Nephron (organoid): Measurements from ENCODE around the gene POC1A.
A peak's percentile ranks its signal among the peaks of the same experiment; 100 is the strongest.
"Not testable (repeated sequence)": the region's sequence is repeated elsewhere in the genome, so short reads cannot be mapped to it uniquely, and the experiment has no call there.

ENCODE experiments used
- H3K27ac Mint-ChIP-seq, 3 experiments: 2 replicates each; pipeline ENCODE4 v1.8.0; 2020; ENCODE audit warnings: mixed read lengths in 3 of 3, mild to moderate bottlenecking in 2 of 3, moderate library complexity in 1 of 3
- H3K27me3 Mint-ChIP-seq: 2 replicates; pipeline ENCODE4 v1.8.0; 2021; ENCODE audit warnings: low read depth, mild to moderate bottlenecking, moderate library complexity, mixed read lengths
- H3K36me3 Mint-ChIP-seq: 2 replicates; pipeline ENCODE4 v1.8.0; 2020; ENCODE audit warnings: low read depth, mixed read lengths
- H3K4me1 Mint-ChIP-seq: 2 replicates; pipeline ENCODE4 v1.8.0; 2020; ENCODE audit warnings: mixed read lengths
- H3K4me3 Mint-ChIP-seq, 3 experiments: 2 replicates each; pipeline ENCODE4 v1.8.0; 2020; ENCODE audit warnings: mild to moderate bottlenecking in 3 of 3, mixed read lengths in 3 of 3, moderate library complexity in 2 of 3
- H3K9me3 Mint-ChIP-seq: 2 replicates; pipeline ENCODE4 v1.8.0; 2020; ENCODE audit warnings: mixed read lengths
- TF ChIP-seq, protein P1 (sequence below), 3 experiments: fragments of 200-600 bp; sonication (generic); IDR thresholded peaks; one replicate each; pipeline ENCODE4 v1.5.0; 2021; ENCODE audit warnings: antibody characterized with exemption in 3 of 3; ENCODE audit not compliant: unreplicated experiment in 3 of 3

POC1A gene

DNA sequence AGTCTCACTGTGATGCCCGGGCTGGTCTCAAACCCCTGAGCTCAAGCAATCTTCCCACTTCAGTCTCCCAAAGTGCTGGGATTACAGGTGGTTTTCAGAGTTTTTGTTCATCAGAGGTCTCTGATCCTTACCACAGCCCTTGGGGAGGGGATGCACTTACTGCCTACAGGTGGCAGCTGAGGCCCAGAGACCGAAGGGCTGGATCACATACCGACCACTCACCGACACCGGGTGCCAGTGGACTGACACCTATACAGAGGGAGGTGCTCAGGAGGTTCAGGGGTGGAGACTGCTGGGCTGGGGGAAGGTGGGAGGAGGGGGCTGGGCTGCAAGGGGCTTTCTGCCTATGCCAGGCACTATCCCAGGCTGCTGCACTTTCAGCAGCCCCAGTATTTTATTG lies 117.4 kb downstream of the POC1A start:
- Mint-ChIP-seq H3K9me3 (no peaks in the 10 kb centered on the region), H3K36me3 (no peaks in the 10 kb centered on the region), H3K27me3 (peaks cover 7% of the 10 kb centered on the region), H3K4me3 (no peak overlapping the region), H3K4me1 (peaks cover 21% of the 10 kb centered on the region), H3K27ac (no peak overlapping the region)
- TF ChIP-seq, protein P1, sequence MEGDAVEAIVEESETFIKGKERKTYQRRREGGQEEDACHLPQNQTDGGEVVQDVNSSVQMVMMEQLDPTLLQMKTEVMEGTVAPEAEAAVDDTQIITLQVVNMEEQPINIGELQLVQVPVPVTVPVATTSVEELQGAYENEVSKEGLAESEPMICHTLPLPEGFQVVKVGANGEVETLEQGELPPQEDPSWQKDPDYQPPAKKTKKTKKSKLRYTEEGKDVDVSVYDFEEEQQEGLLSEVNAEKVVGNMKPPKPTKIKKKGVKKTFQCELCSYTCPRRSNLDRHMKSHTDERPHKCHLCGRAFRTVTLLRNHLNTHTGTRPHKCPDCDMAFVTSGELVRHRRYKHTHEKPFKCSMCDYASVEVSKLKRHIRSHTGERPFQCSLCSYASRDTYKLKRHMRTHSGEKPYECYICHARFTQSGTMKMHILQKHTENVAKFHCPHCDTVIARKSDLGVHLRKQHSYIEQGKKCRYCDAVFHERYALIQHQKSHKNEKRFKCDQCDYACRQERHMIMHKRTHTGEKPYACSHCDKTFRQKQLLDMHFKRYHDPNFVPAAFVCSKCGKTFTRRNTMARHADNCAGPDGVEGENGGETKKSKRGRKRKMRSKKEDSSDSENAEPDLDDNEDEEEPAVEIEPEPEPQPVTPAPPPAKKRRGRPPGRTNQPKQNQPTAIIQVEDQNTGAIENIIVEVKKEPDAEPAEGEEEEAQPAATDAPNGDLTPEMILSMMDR (IDR thresholded peaks at IDR 0.05; ENCODE audit: unreplicated experiment in 3 of 3): no peak

DNA sequence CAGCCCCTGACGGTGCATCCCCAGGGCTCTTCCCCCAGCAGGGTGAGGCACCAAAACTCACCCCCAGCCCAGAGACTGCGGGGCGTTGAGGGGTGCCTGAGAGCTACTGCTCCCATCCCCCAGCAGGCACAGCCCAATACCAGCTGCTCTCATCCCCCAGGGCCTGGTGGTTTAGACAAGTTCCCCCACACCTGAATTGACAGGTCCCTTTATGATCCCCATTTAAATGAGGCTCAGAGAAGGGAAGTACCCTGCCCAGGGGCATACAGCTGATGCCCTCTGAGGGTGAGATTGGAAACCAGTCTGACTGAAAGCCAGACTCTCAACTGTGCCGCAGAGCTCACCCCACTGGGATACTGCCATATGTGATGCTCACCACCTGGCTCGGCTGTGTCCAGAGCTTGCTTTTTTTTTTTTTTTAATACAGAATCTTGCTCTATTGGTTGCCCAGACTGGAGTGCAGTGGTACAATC lies 118.0 kb downstream of the POC1A start:
- H3K36me3 Mint-ChIP-seq: no peaks in the 10 kb centered on the region
- H3K27me3 Mint-ChIP-seq: peaks cover 7% of the 10 kb centered on the region
- H3K4me1 Mint-ChIP-seq: peaks cover 21% of the 10 kb centered on the region
- no peak overlapping the region for H3K27ac Mint-ChIP-seq
- TF ChIP-seq, protein P1 (IDR thresholded peaks at IDR 0.05; ENCODE audit: unreplicated experiment in 3 of 3): no peak
- H3K9me3 Mint-ChIP-seq: no peaks in the 10 kb centered on the region
- H3K4me3 Mint-ChIP-seq: no peak overlapping the region

DNA sequence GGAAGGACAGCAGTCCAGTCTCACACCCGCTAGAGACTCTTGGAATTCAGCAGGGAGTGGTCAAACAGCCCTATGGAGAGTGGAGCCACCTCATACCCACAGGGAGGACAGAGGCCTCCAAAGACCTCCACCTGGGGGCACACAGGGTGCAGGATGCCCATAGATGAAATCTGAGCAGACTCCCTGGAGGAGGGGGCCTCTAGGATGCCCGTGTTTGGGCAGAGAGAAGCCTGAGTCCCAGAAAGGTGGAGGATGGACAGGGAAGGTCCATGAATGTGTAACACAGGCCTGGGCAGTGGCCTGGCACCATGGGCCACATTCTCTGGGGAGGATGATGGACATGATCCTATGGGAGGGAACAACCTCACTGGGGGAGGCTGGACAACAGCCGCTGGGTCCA lies 119.6 kb downstream of the POC1A start:
- no peak overlapping the region for H3K4me3 Mint-ChIP-seq
- H3K27ac Mint-ChIP-seq: no peak overlapping the region
- H3K36me3 Mint-ChIP-seq: no peaks in the 10 kb centered on the region
- peaks cover 27% of the 10 kb centered on the region for H3K4me1 Mint-ChIP-seq
- no peaks in the 10 kb centered on the region for H3K9me3 Mint-ChIP-seq
- TF ChIP-seq, protein P1 (IDR thresholded peaks at IDR 0.05; ENCODE audit: unreplicated experiment in 3 of 3): no peak
- peaks cover 11% of the 10 kb centered on the region for H3K27me3 Mint-ChIP-seq

DNA sequence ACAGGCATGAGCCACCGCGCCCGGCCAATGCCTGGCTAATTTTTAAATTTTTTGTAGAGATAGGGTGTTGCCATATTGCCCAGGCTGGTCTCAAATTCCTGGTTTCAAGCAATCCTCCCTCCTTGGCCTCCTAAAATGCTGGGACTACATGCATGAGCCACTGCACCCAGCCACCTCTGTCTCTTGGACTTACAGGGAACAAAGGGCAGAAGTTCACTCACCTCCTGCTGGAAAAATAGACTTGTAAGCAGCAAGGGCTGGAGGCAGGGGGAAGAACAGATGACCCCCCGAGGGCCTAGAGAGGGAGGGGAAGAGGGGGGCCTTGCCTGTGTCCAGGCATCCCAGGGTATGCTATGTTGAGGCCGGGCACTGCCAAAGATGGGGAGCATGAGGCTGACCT lies 120.0 kb downstream of the POC1A start:
- TF ChIP-seq, protein P1 (IDR thresholded peaks at IDR 0.05; ENCODE audit: unreplicated experiment in 3 of 3): no peak
- Mint-ChIP-seq H3K36me3 (no peaks in the 10 kb centered on the region), H3K27ac (no peak overlapping the region), H3K27me3 (peaks cover 11% of the 10 kb centered on the region), H3K4me1 (peaks cover 27% of the 10 kb centered on the region), H3K4me3 (no peak overlapping the region), H3K9me3 (no peaks in the 10 kb centered on the region)

DNA sequence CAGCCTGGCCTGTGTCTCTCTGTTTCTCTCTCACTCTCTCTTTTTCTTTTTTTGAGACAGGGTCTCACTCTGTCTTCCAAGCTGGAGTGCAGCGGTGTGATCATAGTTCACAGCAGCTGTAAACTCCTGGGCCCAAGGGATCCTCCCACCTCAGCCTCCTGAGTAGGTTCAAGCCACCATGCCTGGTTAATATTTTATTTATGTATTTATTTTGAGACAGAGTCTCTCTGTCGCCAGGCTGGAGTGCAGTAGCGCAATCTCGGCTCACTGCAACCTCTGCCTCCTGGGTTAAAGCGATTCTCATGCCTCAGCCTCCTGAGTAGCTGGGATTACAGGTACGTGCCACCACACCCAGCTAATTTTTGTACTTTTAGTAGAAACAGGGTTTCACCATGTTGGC lies 120.5 kb downstream of the POC1A start:
- H3K27ac Mint-ChIP-seq: peak overlapping the region; percentile 22 to 76 (median 47)
- H3K36me3 Mint-ChIP-seq, H3K9me3 Mint-ChIP-seq, H3K4me3 Mint-ChIP-seq: not testable (repeated sequence)
- peaks cover 11% of the 10 kb centered on the region for H3K27me3 Mint-ChIP-seq
- peaks cover 27% of the 10 kb centered on the region for H3K4me1 Mint-ChIP-seq

DNA sequence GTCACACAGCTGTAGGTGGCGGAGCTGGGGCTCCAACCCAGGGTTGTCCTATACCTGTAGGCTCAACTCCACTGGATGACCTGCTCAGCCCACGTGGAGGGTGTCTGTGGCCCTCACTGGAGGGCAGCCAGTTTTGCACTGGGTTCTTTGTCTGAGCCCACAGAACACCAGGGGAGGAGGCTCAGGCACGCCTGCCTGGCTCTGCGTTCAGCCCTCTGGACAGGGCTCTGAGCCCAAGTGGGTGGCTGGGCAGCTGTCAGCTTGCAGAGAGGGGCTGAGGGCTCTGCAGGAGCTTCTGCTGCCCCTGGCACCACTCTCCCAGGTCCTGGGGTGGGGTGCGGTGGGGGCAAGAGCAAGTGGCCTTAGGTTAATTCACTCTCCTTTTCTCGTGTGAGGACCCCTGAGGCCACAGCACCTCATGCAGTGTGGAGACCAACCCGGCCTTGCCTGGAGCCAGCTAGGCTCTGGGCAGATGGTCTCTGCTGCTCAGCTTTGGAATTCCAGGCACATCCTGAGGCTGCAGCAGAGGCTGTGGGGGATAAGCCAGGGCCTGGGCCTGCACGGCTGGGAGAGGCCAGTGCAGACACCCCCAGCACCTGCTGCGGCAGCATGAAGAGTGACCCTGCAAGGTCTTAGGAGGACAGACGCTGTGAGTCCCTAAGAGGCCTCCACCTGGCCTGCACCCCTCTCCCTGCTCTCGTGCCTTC lies 121.4 kb downstream of the POC1A start:
- H3K4me1 Mint-ChIP-seq: peaks cover 27% of the 10 kb centered on the region
- H3K9me3 Mint-ChIP-seq: no peaks in the 10 kb centered on the region
- H3K36me3 Mint-ChIP-seq: no peaks in the 10 kb centered on the region
- peak overlapping the region in 2 of 3 experiments; percentile 3 to 76 for H3K27ac Mint-ChIP-seq
- H3K27me3 Mint-ChIP-seq: peaks cover 11% of the 10 kb centered on the region
- H3K4me3 Mint-ChIP-seq: no peak overlapping the region
- TF ChIP-seq, protein P1 (IDR thresholded peaks at IDR 0.05; ENCODE audit: unreplicated experiment in 3 of 3): no peak
